GM10266 (cell line): ENCODE data around the gene PRPF38A.

ENCODE experiments used
- DNase-seq: peaks from one replicate; pipeline ENCODE4 v3.0.0; 2012; ENCODE audit errors: extremely low spot score
- CTCF ChIP-seq: IDR thresholded peaks from 2 replicates; pipeline ENCODE4 v1.5.1; 2012; ENCODE audit warnings: mild to moderate bottlenecking, low read depth; ENCODE audit not compliant: control insufficient read depth, insufficient read depth; ENCODE audit errors: missing control alignments

Gene PRPF38A

DNA sequence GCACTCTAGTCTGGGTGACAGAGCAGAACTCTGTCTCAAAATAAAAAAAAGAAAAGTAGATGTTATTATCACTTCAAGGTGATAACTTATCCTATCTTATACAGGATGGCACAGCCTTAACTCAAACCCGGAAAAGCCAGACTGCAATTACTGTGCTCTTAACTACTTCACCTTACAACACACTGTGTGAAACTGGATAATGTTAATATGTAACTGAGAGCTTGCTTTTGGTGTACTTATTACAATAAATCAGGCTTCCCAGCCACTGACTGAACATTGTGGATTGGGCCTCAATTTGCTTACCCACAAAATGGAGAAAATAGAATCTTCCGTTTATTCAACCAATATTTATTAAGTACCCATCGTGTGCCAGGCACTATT, 1.6 kb upstream of the PRPF38A start:
- no peak for TF ChIP-seq CTCF
- no peak for DNase-seq

- TF ChIP-seq CTCF = no peak
These were observed 761 bp upstream of the PRPF38A start for GRCh38 chr1:52403566-52404115.

DNA sequence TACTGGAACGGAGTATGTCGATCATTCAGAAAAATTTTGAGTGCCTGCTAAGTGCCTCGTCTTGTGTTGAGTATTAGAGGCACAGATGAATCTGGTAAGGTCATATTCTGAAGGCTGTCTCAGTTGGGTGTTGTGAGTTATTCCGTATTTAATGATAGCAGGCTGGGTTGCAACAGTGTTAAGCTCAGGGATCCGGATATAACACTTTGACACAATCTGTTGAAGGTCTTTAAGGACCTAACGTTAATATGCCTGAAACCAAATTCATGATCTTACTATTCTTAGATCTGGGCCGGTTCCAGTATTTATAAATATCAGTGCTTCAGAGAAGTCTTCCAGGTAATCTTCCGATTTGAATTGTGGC, 555 bp downstream of the PRPF38A start:
- no peak for TF ChIP-seq CTCF
- DNase-seq = peak; percentile 12

More at GRCh38 chr1:52403566-52404115, 761 bp upstream of the PRPF38A start:
- DNase-seq = peak; percentile 65

GRCh38 chr1:52413410-52413989, 9.1 kb downstream of the PRPF38A start:
- TF ChIP-seq CTCF = no peak
- no peak for DNase-seq

DNA sequence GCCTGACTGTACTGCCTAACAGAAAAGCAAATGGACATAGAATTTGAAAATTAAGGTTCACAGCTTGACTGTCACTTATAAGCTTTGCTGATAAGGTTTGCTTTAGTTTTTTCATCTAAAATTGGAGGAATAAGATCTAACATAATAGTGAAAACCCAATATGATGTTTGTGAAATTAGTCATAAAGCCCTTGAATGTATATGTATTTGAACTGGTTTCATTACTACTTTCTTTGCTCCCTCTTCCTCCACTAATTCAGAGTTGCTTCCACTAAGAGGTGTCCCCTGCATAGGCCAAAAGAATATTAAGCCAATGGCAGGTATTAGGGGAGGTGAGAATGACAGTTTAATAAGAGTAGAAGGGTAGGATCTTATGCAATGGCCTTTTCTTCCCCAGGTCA, 10.5 kb downstream of the PRPF38A start:
- DNase-seq = no peak
- no peak for TF ChIP-seq CTCF

DNA sequence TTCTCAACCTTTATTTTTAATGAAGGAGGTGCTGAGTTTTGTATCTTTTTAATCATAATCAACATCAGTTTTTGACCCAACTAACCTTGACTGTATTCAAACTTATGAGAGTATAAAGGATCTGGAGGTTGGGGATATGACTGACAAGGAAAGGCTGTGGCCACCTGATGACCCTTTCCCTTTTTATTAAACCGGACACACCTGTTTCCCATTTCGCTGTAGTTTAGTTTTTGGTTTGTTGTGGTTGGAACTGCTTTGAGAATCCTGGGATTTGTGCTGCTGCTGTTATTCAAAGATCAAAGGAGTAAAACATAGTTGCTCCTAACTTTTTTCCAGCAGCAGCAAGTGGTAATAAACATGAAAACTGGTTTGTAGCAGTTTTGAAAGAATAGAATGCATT, 12.4 kb downstream of the PRPF38A start:
- TF ChIP-seq CTCF = no peak
- DNase-seq = no peak

GRCh38 chr1:52420713-52421112, 16.3 kb downstream of the PRPF38A start:
- DNase-seq = no peak
- no peak for TF ChIP-seq CTCF
